ENCODE measurements around the gene LAMA3.

GRCh38 chr18:23951206-23951605, 262.0 kb downstream of the LAMA3 start:
- no peak for TF ChIP-seq CTCF (IDR thresholded peaks at IDR 0.05)
- TF ChIP-seq POLR2A (IDR thresholded peaks at IDR 0.05) = no peak
